HAP-1 (cell line): Measurements from ENCODE around the gene SOCS1.
"Not testable (repeated sequence)": the region's sequence is repeated elsewhere in the genome, so short reads cannot be mapped to it uniquely, and the experiment has no call there.

Experiments used
- DNase-seq, 2 experiments: peaks; one replicate each; pipeline ENCODE4 v3.0.0-alpha.2; 2016 to 2020; ENCODE audit warnings: low spot score in 2 of 2
- H3K27me3 ChIP-seq: fragments of 250-450 bp; sonication (Bioruptor Pico); 2 replicates; pipeline ENCODE4 v1.5.1; 2020; ENCODE audit warnings: low read depth, mild to moderate bottlenecking, moderate library complexity
- H3K36me3 ChIP-seq: fragments of 250-450 bp; sonication (Bioruptor Pico); replicated peaks from 2 replicates; pipeline ENCODE4 v1.5.1; 2020; ENCODE audit warnings: mild to moderate bottlenecking
- H3K4me1 ChIP-seq: fragments of 250-450 bp; sonication (Bioruptor Pico); 2 replicates; pipeline ENCODE4 v1.5.1; 2020; ENCODE audit warnings: mild to moderate bottlenecking
- H3K4me3 ChIP-seq: fragments of 250-450 bp; sonication (Bioruptor Pico); 2 replicates; pipeline ENCODE4 v1.5.1; 2020; ENCODE audit warnings: mild to moderate bottlenecking, moderate library complexity
- H3K9me3 ChIP-seq: fragments of 250-450 bp; sonication (Bioruptor Pico); 2 replicates; pipeline ENCODE4 v1.5.1; 2020; ENCODE audit warnings: mild to moderate bottlenecking, moderate library complexity
- in situ Hi-C: fragments of 300-500 bp; cut with MboI; formaldehyde crosslinking; loops from 3 replicates; pipeline ENCODE4 v1.14.3; 2020; ENCODE audit warnings: low sequenced_read_pairs, inconsistent platforms, mixed read lengths

The SOCS1 gene

GRCh38 chr16:11295672-11296071 lies 39.7 kb upstream of the SOCS1 start:
- in situ Hi-C loops, result no loop called here
- H3K36me3 ChIP-seq, result no peaks in the 10 kb centered on the region
- no peaks in the 10 kb centered on the region for H3K27me3 ChIP-seq
- H3K4me3 ChIP-seq, result no peak overlapping the region
- peaks cover 5% of the 10 kb centered on the region for H3K4me1 ChIP-seq
- DNase-seq, result no peak
- H3K9me3 ChIP-seq, result no peaks in the 10 kb centered on the region

DNA sequence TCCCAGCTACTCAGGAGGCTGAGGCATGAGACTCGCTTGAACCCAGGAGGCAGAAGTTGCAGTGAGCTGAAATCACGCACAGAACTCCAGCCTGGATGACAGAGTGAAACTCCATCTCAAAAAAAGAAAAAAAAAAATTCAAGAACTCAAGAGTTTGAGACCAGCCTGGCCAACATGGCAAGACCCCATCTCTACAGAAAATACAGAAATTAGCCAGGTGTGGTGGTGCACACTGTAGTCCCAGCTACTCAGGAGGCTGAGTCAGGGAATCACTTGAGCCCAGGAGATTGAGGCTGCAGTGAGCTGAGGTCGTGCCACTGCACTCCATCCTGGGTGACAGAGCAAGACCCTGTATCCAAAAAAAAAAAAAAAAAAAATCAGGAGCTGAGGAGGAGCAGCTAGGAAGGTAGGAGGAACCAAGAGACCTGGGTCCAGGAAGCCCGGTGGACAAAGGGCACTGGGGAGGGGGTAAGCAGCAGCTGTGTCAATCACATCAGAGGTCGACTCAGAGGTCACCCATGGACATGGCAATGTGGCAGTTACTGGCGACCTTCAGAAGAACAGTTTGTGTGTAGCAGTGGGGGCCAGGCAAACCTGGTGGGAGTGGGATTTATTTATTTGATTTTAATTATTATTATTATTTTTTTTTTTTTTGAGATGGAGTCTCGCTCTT lies 36.2 kb upstream of the SOCS1 start:
- Histone ChIP-seq H3K27me3 (no peaks in the 10 kb centered on the region), H3K9me3 (no peaks in the 10 kb centered on the region), H3K4me3 (no peak overlapping the region), H3K4me1 (no peaks in the 10 kb centered on the region), H3K36me3 (no peaks in the 10 kb centered on the region)
- no peak for DNase-seq
- in situ Hi-C loops, result no loop called here

DNA sequence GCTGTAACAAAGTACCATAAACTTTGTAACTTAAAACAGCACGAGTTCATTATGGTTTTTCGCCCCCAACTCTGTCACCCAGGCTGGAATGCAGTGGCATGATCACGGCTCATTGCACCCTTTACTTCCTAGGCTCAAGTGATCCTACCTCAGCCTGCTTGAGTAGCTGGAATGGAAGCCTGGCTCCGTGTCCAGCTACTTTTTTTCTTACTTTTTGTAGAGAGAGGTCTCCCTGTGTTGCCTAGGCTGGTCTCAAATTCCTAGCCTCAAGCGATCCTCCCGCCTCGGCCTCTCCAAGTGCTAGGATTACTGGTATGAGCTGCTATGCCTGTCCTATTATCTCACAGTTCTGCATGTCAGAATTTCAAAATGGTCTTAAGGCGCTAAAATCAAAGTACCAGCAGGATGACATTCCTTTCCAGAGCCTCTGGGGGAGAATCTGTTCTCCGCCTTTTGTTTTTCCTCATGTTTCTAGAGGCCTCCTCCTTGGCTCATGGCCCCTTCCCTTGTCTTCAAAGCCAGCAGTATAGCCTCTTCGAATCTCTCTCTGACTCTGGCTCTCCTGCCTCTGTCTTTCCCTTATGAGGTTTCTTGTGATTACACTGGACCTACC lies 35.2 kb upstream of the SOCS1 start:
- H3K36me3 ChIP-seq, result no peaks in the 10 kb centered on the region
- H3K4me3 ChIP-seq, result no peak overlapping the region
- DNase-seq, result no peak
- no peaks in the 10 kb centered on the region for H3K9me3 ChIP-seq
- no peaks in the 10 kb centered on the region for H3K27me3 ChIP-seq
- no peaks in the 10 kb centered on the region for H3K4me1 ChIP-seq
- in situ Hi-C loops, result no loop called here

DNA sequence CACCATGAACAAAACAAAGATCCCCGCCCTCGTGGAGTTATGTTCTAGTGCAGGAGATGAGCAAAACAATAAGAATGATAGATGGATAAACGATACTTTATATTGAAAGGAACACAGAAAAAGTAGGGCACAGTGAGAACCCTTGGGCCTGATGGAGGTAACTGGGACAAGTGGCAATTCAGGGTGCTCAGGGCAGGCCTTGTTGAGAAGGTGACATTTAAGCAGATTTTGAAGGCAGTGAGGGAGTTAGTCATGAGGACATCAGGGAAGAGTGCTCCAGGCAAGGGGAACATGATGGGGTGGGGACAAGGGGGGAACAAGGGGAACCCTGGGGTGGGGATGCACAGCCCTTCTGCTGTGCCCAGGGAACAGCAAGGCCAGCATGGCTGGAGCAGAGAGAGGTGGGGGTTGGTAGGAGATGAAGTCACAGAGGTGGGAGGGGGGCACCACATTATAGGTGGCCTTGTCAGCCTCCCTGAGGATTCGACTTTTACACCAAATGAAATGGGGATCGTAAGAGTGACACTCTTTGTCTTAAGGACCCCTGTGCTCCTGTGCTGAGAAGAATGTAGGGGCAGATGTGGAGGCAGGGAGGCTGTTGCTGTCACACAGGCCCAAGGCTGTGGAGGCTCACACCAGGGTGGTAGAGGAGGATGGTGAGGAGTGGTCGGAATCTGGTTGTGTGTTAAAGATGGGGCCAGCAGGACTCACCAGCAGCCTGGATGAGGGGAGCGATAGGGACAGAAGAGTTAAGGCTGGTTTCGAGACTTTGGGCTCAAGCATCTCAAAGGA lies 34.3 kb upstream of the SOCS1 start:
- H3K27me3 ChIP-seq, result peaks cover 4% of the 10 kb centered on the region; the same call in 1 of the 2 replicates
- in situ Hi-C loops, result no loop called here
- H3K9me3 ChIP-seq, result no peaks in the 10 kb centered on the region
- no peak for DNase-seq
- H3K36me3 ChIP-seq, result no peaks in the 10 kb centered on the region
- no peaks in the 10 kb centered on the region for H3K4me1 ChIP-seq
- no peak overlapping the region for H3K4me3 ChIP-seq

- H3K4me1 ChIP-seq, H3K36me3 ChIP-seq, H3K27me3 ChIP-seq, in situ Hi-C loops, H3K4me3 ChIP-seq, DNase-seq, H3K9me3 ChIP-seq: not testable (repeated sequence)
Measured at GRCh38 chr16:11289696-11290095, 33.7 kb upstream of the SOCS1 start.

DNA sequence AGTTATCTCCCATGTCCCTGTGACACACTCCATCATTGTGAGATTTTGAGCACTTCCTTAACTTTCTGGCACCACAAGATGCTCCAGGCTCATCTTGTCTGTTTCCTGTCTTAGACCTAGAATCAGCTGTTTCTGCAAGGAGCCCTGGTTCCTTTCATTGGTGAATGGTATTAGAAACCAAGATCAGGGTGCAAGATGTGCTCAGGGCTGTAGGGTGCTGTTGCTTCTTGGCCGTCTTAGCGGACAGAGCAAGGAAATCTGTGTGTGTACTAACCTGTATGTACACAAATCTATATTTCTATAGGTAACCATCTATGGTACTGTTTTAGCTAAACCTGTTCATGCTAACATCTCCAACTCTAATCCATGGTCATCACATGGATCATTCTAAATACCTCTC lies 33.2 kb upstream of the SOCS1 start:
- H3K4me3 ChIP-seq, result no peak overlapping the region
- in situ Hi-C loops, result no loop called here
- H3K27me3 ChIP-seq, result peaks cover 4% of the 10 kb centered on the region; the same call in 1 of the 2 replicates
- DNase-seq, result no peak
- H3K36me3 ChIP-seq, result no peaks in the 10 kb centered on the region
- H3K4me1 ChIP-seq, result no peaks in the 10 kb centered on the region
- no peaks in the 10 kb centered on the region for H3K9me3 ChIP-seq

GRCh38 chr16:11285842-11286241 lies 29.8 kb upstream of the SOCS1 start:
- Histone ChIP-seq H3K27me3 (peaks cover 4% of the 10 kb centered on the region; the same call in 1 of the 2 replicates), H3K9me3 (no peaks in the 10 kb centered on the region), H3K4me3 (no peak overlapping the region), H3K4me1 (no peaks in the 10 kb centered on the region), H3K36me3 (no peaks in the 10 kb centered on the region)
- no peak for DNase-seq
- in situ Hi-C loops, result no loop called here

GRCh38 chr16:11283820-11284248 lies 27.8 kb upstream of the SOCS1 start:
- Histone ChIP-seq H3K4me1 (no peaks in the 10 kb centered on the region), H3K27me3 (peaks cover 4% of the 10 kb centered on the region; the same call in 1 of the 2 replicates)
- in situ Hi-C loops, result no loop called here

DNA sequence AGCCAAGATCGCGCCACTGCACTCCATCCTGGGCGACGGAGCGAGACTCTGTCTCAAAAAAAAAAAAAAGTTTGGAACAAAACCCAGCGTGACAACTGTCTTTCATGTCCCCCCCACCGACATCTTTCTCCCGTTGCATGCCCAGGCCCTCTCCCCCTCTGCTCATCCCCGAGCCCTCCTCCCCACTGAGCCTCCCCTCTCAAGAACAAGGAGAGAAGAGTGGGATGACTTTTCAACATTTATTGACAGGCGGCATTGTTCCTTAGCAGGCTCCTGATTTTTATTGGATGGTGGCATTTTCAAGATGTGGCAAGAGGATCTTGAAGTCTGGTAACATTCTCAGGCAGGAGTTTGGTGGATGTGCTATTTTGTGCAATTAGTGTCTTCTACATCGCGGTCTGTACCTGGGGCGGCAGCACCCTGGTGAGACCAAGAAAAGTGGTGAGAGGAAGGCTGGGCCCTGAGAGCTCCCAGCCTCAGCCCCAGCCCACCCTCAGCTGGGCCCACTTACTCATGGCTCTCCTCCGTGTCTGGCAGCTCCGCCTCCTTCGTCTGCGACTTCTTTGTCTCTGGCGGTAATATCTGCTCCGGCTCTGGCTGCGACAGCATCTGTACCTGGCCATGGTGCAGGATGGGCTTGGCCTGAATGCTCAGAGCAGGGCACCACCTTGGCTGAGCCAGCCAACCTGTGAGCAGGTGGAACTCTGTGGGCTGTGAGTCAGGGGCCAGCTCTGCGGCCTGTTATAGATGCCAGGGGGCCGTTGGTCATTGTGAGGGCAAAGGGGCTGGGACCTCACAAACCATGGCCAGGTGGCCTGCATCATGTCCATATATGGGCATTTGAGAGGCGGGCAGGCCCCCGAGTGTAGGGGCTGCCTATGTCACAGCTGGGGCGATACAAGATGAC lies 24.9 kb upstream of the SOCS1 start, which contains the start of gene PRM1:
Gene PRM1 (minus strand): TSS at position 715 of the 907 bp plus-strand sequence. CDS start 92 bp downstream, at position 623.
- H3K9me3 ChIP-seq, result no peaks in the 10 kb centered on the region
- H3K4me1 ChIP-seq, result no peaks in the 10 kb centered on the region
- no peak within 1 kb of the TSS for H3K4me3 ChIP-seq
- in situ Hi-C loops, result no loop called here
- peaks cover 4% of the 10 kb centered on the region; the same call in 1 of the 2 replicates for H3K27me3 ChIP-seq
- H3K36me3 ChIP-seq, result no peaks in the 10 kb centered on the region
- no peak for DNase-seq

More at GRCh38 chr16:11283820-11284248, 27.8 kb upstream of the SOCS1 start:
- no peak for DNase-seq
- Histone ChIP-seq H3K36me3 (no peaks in the 10 kb centered on the region), H3K9me3 (no peaks in the 10 kb centered on the region), H3K4me3 (no peak overlapping the region)

- H3K36me3 ChIP-seq, result no peaks in the 10 kb centered on the region
- H3K4me1 ChIP-seq, result no peaks in the 10 kb centered on the region
- DNase-seq, result no peak
- no peaks in the 10 kb centered on the region for H3K9me3 ChIP-seq
- H3K27me3 ChIP-seq, result no peaks in the 10 kb centered on the region
- no peak overlapping the region for H3K4me3 ChIP-seq
- in situ Hi-C loops, result no loop called here
Measured at GRCh38 chr16:11278681-11279628, 23.0 kb upstream of the SOCS1 start.

- H3K36me3 ChIP-seq, result no peaks in the 10 kb centered on the region
- no peak for DNase-seq
- H3K4me3 ChIP-seq, result no peak overlapping the region
- H3K9me3 ChIP-seq, result no peaks in the 10 kb centered on the region
- H3K4me1 ChIP-seq, result no peaks in the 10 kb centered on the region
- in situ Hi-C loops, result no loop called here
- no peaks in the 10 kb centered on the region for H3K27me3 ChIP-seq
Measured at GRCh38 chr16:11277607-11278337, 21.8 kb upstream of the SOCS1 start.
